ENCODE data around the gene PDPN.
"Not testable (repeated sequence)": the region's sequence is repeated elsewhere in the genome, so short reads cannot be mapped to it uniquely, and the experiment has no call there.

PDPN gene

DNA sequence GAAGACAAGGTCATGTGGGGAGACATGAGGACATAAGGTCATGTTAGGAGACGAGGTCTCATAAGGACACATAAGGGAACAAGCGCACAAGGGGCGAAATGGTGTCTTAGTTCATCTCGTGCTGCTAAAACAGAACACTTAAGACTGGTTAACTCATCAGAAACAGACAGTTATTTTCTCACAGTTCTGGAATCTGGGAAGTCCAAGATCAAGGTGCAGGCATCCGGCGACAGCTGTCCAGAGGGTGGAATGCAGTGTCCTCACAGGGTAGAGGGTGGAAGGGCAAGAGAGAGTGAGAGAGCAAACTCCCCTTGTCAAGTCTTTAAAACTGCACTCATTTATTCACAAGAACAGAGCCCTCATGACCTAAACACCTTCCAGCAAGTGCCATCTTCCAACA, 34.6 kb upstream of the PDPN start:
- no peaks in the 10 kb centered on the region for H3K36me3 ChIP-seq (ENCODE audit: insufficient read depth, low read length)
- H3K27ac ChIP-seq (ENCODE audit: low read depth, low read length), result no peak overlapping the region
- no peaks in the 10 kb centered on the region for H3K9me3 ChIP-seq (ENCODE audit: insufficient read depth, low read depth, low read length)
- no peak overlapping the region for H3K9ac ChIP-seq (ENCODE audit: low read depth, low read length)
- H3K27me3 ChIP-seq (ENCODE audit: insufficient read depth, low read length), result no peaks in the 10 kb centered on the region
- H3K4me3 ChIP-seq (ENCODE audit: low read length), result no peak overlapping the region
- WGBS, result 90% methylated on average over 6 of the region's 6 CpGs
- H3K4me1 ChIP-seq (ENCODE audit: insufficient read depth, low read length), result peaks cover 5% of the 10 kb centered on the region; the same call in 1 of the 2 replicates

GRCh38 chr1:13549521-13549920, 34.1 kb upstream of the PDPN start:
- 82% methylated on average over 3 of the region's 3 CpGs for WGBS
- Histone ChIP-seq H3K4me3 (ENCODE audit: low read length) (no peak overlapping the region), H3K27ac (ENCODE audit: low read depth, low read length) (no peak overlapping the region), H3K27me3 (ENCODE audit: insufficient read depth, low read length) (no peaks in the 10 kb centered on the region), H3K9me3 (ENCODE audit: insufficient read depth, low read depth, low read length) (no peaks in the 10 kb centered on the region), H3K4me1 (ENCODE audit: insufficient read depth, low read length) (peaks cover 5% of the 10 kb centered on the region; the same call in 1 of the 2 replicates), H3K9ac (ENCODE audit: low read depth, low read length) (no peak overlapping the region), H3K36me3 (ENCODE audit: insufficient read depth, low read length) (no peaks in the 10 kb centered on the region)

DNA sequence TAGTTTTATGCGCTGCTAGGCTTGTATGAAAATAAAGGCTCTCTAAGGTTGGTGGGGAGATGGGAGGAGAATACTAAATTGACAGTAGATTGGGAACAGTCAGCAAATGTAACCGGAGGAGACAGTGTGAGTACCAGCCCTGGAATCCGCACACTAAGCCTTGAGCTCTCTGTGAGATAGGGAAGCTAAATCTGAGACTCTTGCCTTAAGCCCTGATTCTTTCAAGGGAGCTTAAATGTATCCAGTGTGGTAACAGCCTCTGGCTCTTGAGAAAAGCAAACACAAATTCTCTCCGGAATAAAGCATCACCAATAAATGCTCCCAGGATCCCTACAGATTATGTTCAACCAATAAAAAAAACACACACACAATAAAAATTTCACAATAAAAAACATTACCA, 33.0 kb upstream of the PDPN start:
- Histone ChIP-seq H3K4me3 (ENCODE audit: low read length) (no peak overlapping the region), H3K27me3 (ENCODE audit: insufficient read depth, low read length) (no peaks in the 10 kb centered on the region), H3K9me3 (ENCODE audit: insufficient read depth, low read depth, low read length) (no peaks in the 10 kb centered on the region), H3K36me3 (ENCODE audit: insufficient read depth, low read length) (no peaks in the 10 kb centered on the region), H3K9ac (ENCODE audit: low read depth, low read length) (no peak overlapping the region), H3K4me1 (ENCODE audit: insufficient read depth, low read length) (peaks cover 5% of the 10 kb centered on the region; the same call in 1 of the 2 replicates), H3K27ac (ENCODE audit: low read depth, low read length) (no peak overlapping the region)
- 86% methylated on average over 4 of the region's 4 CpGs for WGBS

DNA sequence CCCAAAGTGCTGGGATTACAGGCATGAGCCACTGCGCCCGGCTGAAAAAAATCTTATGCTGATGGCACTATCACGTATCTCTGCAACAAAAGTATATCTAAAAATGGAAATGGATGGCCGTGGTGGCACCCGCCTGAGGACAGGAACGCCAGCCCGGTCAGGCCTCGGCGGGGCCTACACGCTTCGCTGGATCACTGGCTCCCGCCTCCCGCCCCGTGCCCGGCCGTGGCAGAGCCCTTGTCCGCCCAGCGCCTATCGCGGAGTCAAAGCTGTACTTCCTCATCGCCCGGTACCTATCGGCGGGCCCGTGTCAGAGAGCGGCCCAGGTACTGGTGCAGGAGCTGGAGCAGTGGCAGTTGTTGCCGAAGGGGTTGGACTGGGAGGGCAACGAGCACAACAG, 28.8 kb upstream of the PDPN start:
- Histone ChIP-seq H3K9me3 (ENCODE audit: insufficient read depth, low read depth, low read length) (no peaks in the 10 kb centered on the region), H3K36me3 (ENCODE audit: insufficient read depth, low read length) (no peaks in the 10 kb centered on the region), H3K9ac (ENCODE audit: low read depth, low read length) (no peak overlapping the region), H3K27ac (ENCODE audit: low read depth, low read length) (no peak overlapping the region), H3K4me1 (ENCODE audit: insufficient read depth, low read length) (0 out of 2 replicates have a peak, but pooled peaks cover 1% of the 10 kb centered on the region), H3K27me3 (ENCODE audit: insufficient read depth, low read length) (no peaks in the 10 kb centered on the region), H3K4me3 (ENCODE audit: low read length) (no peak overlapping the region)
- 97% methylated on average over 28 of the region's 28 CpGs for WGBS

GRCh38 chr1:13556224-13556764, 27.3 kb upstream of the PDPN start:
- Histone ChIP-seq H3K27me3 (ENCODE audit: insufficient read depth, low read length) (no peaks in the 10 kb centered on the region), H3K36me3 (ENCODE audit: insufficient read depth, low read length) (no peaks in the 10 kb centered on the region), H3K27ac (ENCODE audit: low read depth, low read length) (no peak overlapping the region), H3K4me1 (ENCODE audit: insufficient read depth, low read length) (no peaks in the 10 kb centered on the region), H3K4me3 (ENCODE audit: low read length) (no peak overlapping the region), H3K9ac (ENCODE audit: low read depth, low read length) (no peak overlapping the region), H3K9me3 (ENCODE audit: insufficient read depth, low read depth, low read length) (no peaks in the 10 kb centered on the region)
- 88% methylated on average over 4 of the region's 6 CpGs for WGBS

DNA sequence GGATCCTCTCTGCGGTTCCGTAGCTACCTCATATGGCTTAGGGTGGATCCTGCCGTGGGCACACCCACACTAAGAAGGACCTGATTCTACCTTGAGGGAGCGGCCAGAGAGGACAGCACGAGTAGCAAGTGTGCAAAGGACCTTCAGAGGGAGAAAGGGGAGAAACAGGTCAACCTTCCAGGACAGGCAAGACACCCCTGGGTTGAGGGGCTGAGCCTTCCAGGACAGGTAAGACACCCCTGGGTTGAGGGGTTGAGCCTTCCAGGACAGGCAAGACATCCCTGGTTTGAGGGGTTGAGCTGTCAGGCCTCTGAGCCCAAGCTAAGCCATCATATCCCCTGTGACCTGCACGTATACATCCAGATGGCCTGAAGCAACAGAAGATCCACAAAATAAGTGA, 23.1 kb upstream of the PDPN start:
- H3K27me3 ChIP-seq (ENCODE audit: insufficient read depth, low read length), result no peaks in the 10 kb centered on the region
- WGBS, result 91% methylated on average over 6 of the region's 6 CpGs

DNA sequence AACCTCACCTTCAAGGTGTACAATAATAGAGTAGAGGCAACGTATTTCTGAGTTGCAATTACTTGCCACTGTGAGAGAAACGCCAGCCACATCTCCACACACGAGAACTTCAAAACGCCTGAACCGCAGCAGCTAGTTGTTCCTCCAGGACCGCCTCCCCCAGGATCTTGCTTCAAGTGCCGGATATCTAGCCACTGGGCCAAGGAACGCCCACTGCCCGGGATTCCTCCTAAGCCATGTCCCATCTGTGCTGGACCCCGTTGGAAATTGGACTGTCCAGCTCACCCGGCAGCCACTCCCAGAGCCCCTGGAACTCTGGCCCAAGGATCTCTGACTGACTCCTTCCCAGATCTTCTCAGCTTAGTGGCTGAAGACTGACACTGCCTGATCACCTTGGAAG, 20.7 kb upstream of the PDPN start:
- H3K27me3 ChIP-seq (ENCODE audit: insufficient read depth, low read length); H3K36me3 ChIP-seq (ENCODE audit: insufficient read depth, low read length): not testable (repeated sequence)
- 96% methylated on average over 11 of the region's 11 CpGs for WGBS

More for the DNA sequence above, 23.1 kb upstream of the PDPN start:
- Histone ChIP-seq H3K4me3 (ENCODE audit: low read length) (no peak overlapping the region), H3K36me3 (ENCODE audit: insufficient read depth, low read length) (no peaks in the 10 kb centered on the region), H3K9ac (ENCODE audit: low read depth, low read length) (no peak overlapping the region), H3K27ac (ENCODE audit: low read depth, low read length) (no peak overlapping the region), H3K9me3 (ENCODE audit: insufficient read depth, low read depth, low read length) (no peaks in the 10 kb centered on the region), H3K4me1 (ENCODE audit: insufficient read depth, low read length) (no peaks in the 10 kb centered on the region)

DNA sequence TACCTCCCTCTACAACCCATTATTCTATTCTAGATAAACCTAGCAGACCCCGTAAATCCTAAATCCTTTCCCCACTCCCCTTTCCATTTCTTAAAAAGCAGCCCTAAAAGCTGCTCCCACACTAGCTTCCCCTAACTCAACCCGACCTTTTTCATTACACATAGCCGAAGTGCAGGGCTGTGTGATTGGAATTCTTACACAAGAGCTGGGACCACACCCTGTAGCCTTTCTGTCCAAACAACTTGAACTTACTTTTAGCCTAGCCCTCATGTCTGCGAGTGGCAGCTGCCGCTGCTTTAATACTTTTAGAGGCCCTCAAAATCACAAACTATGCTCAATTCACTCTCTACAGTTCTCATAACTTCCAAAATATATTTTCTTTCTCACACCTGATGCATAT, 19.6 kb upstream of the PDPN start:
- Histone ChIP-seq H3K9me3 (ENCODE audit: insufficient read depth, low read depth, low read length) (no peaks in the 10 kb centered on the region), H3K27ac (ENCODE audit: low read depth, low read length) (no peak overlapping the region), H3K27me3 (ENCODE audit: insufficient read depth, low read length) (no peaks in the 10 kb centered on the region), H3K36me3 (ENCODE audit: insufficient read depth, low read length) (no peaks in the 10 kb centered on the region), H3K9ac (ENCODE audit: low read depth, low read length) (no peak overlapping the region), H3K4me3 (ENCODE audit: low read length) (no peak overlapping the region), H3K4me1 (ENCODE audit: insufficient read depth, low read length) (no peaks in the 10 kb centered on the region)
- 91% methylated on average over 5 of the region's 5 CpGs for WGBS

More for the DNA sequence above, 20.7 kb upstream of the PDPN start:
- H3K4me1 ChIP-seq (ENCODE audit: insufficient read depth, low read length); H3K9ac ChIP-seq (ENCODE audit: low read depth, low read length); H3K9me3 ChIP-seq (ENCODE audit: insufficient read depth, low read depth, low read length); H3K27ac ChIP-seq (ENCODE audit: low read depth, low read length); H3K4me3 ChIP-seq (ENCODE audit: low read length): not testable (repeated sequence)

GRCh38 chr1:13570435-13570834, 13.2 kb upstream of the PDPN start:
- not testable (repeated sequence) for H3K27me3 ChIP-seq (ENCODE audit: insufficient read depth, low read length); H3K27ac ChIP-seq (ENCODE audit: low read depth, low read length); H3K36me3 ChIP-seq (ENCODE audit: insufficient read depth, low read length); H3K4me3 ChIP-seq (ENCODE audit: low read length); H3K4me1 ChIP-seq (ENCODE audit: insufficient read depth, low read length); H3K9me3 ChIP-seq (ENCODE audit: insufficient read depth, low read depth, low read length); H3K9ac ChIP-seq (ENCODE audit: low read depth, low read length)
- WGBS, result 71% methylated on average over 7 of the region's 7 CpGs

GRCh38 chr1:13570924-13571323, 12.7 kb upstream of the PDPN start:
- 80% methylated on average over 4 of the region's 5 CpGs for WGBS
- H3K9ac ChIP-seq (ENCODE audit: low read depth, low read length), result no peak overlapping the region
- no peaks in the 10 kb centered on the region for H3K9me3 ChIP-seq (ENCODE audit: insufficient read depth, low read depth, low read length)
- H3K4me3 ChIP-seq (ENCODE audit: low read length), result no peak overlapping the region
- H3K27me3 ChIP-seq (ENCODE audit: insufficient read depth, low read length), result no peaks in the 10 kb centered on the region
- no peaks in the 10 kb centered on the region for H3K36me3 ChIP-seq (ENCODE audit: insufficient read depth, low read length)
- H3K4me1 ChIP-seq (ENCODE audit: insufficient read depth, low read length), result no peaks in the 10 kb centered on the region
- H3K27ac ChIP-seq (ENCODE audit: low read depth, low read length), result no peak overlapping the region

GRCh38 chr1:13573586-13573985, 10.0 kb upstream of the PDPN start:
- WGBS, result 95% methylated on average over 4 of the region's 4 CpGs
- Histone ChIP-seq H3K4me1 (ENCODE audit: insufficient read depth, low read length) (no peaks in the 10 kb centered on the region), H3K4me3 (ENCODE audit: low read length) (no peak overlapping the region), H3K27ac (ENCODE audit: low read depth, low read length) (no peak overlapping the region), H3K9ac (ENCODE audit: low read depth, low read length) (no peak overlapping the region), H3K9me3 (ENCODE audit: insufficient read depth, low read depth, low read length) (no peaks in the 10 kb centered on the region), H3K27me3 (ENCODE audit: insufficient read depth, low read length) (no peaks in the 10 kb centered on the region), H3K36me3 (ENCODE audit: insufficient read depth, low read length) (no peaks in the 10 kb centered on the region)

- Histone ChIP-seq H3K9ac (ENCODE audit: low read depth, low read length) (no peak overlapping the region), H3K9me3 (ENCODE audit: insufficient read depth, low read depth, low read length) (no peaks in the 10 kb centered on the region), H3K27ac (ENCODE audit: low read depth, low read length) (no peak overlapping the region), H3K27me3 (ENCODE audit: insufficient read depth, low read length) (0 out of 2 replicates have a peak, but pooled peaks cover 7% of the 10 kb centered on the region), H3K4me3 (ENCODE audit: low read length) (no peak overlapping the region), H3K4me1 (ENCODE audit: insufficient read depth, low read length) (peaks cover 1% of the 10 kb centered on the region), H3K36me3 (ENCODE audit: insufficient read depth, low read length) (no peaks in the 10 kb centered on the region)
- WGBS, result 94% methylated on average over 11 of the region's 11 CpGs
Measured at GRCh38 chr1:13576926-13577325, 6.7 kb upstream of the PDPN start.
